ENCODE measurements around the gene KRT85. TPM values are rescaled to one million over a fixed set of nuclear protein-coding genes. Genes with fewer than 3 reads are reported as not detected.
"Not testable (repeated sequence)": the region's sequence is repeated elsewhere in the genome, so short reads cannot be mapped to it uniquely, and the experiment has no call there.

KRT85 gene
- polyA plus RNA-seq (2013, experiment 1 of 2; ENCODE audit: insufficient read length), result not detected
- not detected for polyA plus RNA-seq (2013, experiment 2 of 2; ENCODE audit: insufficient read length)

GRCh38 chr12:52366738-52367485 lies at the start of gene KRT85:
TSS of gene KRT85 (minus strand) at chr12:52367481. CDS start at chr12:52367405, 76 bp downstream.
- DNase-seq, result no peak

- no peak for DNase-seq
These were observed 49.5 kb upstream of the KRT85 start for GRCh38 chr12:52416795-52417194.

GRCh38 chr12:52415870-52416750 lies 48.8 kb upstream of the KRT85 start:
- DNase-seq, result peak; percentile 81

- no peak for DNase-seq
These were observed 47.7 kb upstream of the KRT85 start for GRCh38 chr12:52414936-52415335.

GRCh38 chr12:52413782-52414345 lies 46.6 kb upstream of the KRT85 start:
- DNase-seq, result no peak

GRCh38 chr12:52413202-52413601 lies 45.9 kb upstream of the KRT85 start:
- DNase-seq, result no peak

GRCh38 chr12:52411815-52412214 lies 44.5 kb upstream of the KRT85 start:
- DNase-seq, result no peak

GRCh38 chr12:52410589-52411248 lies 43.4 kb upstream of the KRT85 start:
- DNase-seq, result not testable (repeated sequence)

GRCh38 chr12:52407918-52408317 lies 40.6 kb upstream of the KRT85 start:
- no peak for DNase-seq

- DNase-seq, result no peak
These were observed 38.7 kb upstream of the KRT85 start, which contains the start of gene KRT82 for GRCh38 chr12:52405922-52406385. TSS of gene KRT82 (minus strand) at chr12:52406335. CDS start at chr12:52406277, 58 bp downstream.

- no peak for DNase-seq
These were observed 37.7 kb upstream of the KRT85 start for GRCh38 chr12:52404951-52405350.

GRCh38 chr12:52403561-52403960 lies 36.3 kb upstream of the KRT85 start:
- no peak for DNase-seq

GRCh38 chr12:52402873-52403540 lies 35.7 kb upstream of the KRT85 start:
- DNase-seq, result no peak

GRCh38 chr12:52402377-52402776 lies 35.1 kb upstream of the KRT85 start:
- no peak for DNase-seq

- DNase-seq, result no peak
These were observed 34.6 kb upstream of the KRT85 start for GRCh38 chr12:52401926-52402325.

GRCh38 chr12:52401526-52401925 lies 34.2 kb upstream of the KRT85 start:
- no peak for DNase-seq

GRCh38 chr12:52400906-52401305 lies 33.6 kb upstream of the KRT85 start:
- DNase-seq, result no peak

- DNase-seq, result no peak
These were observed 32.5 kb upstream of the KRT85 start for GRCh38 chr12:52399756-52400155.

GRCh38 chr12:52398176-52398575 lies 30.9 kb upstream of the KRT85 start:
- DNase-seq, result no peak

GRCh38 chr12:52396656-52397055 lies 29.4 kb upstream of the KRT85 start:
- DNase-seq, result no peak

- DNase-seq, result peak; percentile 54
These were observed 28.6 kb upstream of the KRT85 start for GRCh38 chr12:52395761-52396434.
